ENCODE data around the gene ZDHHC11. TPM values are rescaled to one million over a fixed set of nuclear protein-coding genes. Genes with fewer than 3 reads are reported as not detected.

The ZDHHC11 gene
- total RNA-seq, 5 donors from 2014 or later (not counting 1 experiment from before 2014, with no cell fraction given): 6.5 to 38.0 (median 11.6) TPM

- H3K27me3 Mint-ChIP-seq: no peaks in the 10 kb centered on the region
- ATAC-seq (replicated peaks in 1 of 4) (no peak), DNase-seq (no peak)
- peaks cover 45% of the 10 kb centered on the region for H3K36me3 Mint-ChIP-seq
- no peaks in the 10 kb centered on the region for H3K4me1 Mint-ChIP-seq
- H3K9me3 Mint-ChIP-seq: no peaks in the 10 kb centered on the region
- H3K4me3 Mint-ChIP-seq: no peak overlapping the region
- POLR2A ChIA-PET: no interaction called here
- H3K4me3 ChIP-seq (ENCODE audit: control insufficient read depth in 1 of 2, extremely low read depth in 1 of 2, low read length in 1 of 2): no peak overlapping the region
- WGBS (ENCODE audit: insufficient coverage): 98% methylated on average over 24 of the region's 24 CpGs
- CTCF ChIA-PET: no interaction called here
- no peaks in the 10 kb centered on the region for H3K27me3 ChIP-seq (replicated peaks in 1 of 2; ENCODE audit: control insufficient read depth in 2 of 2, extremely low read depth in 1 of 2, insufficient read depth in 2 of 2, low read length in 1 of 2)
- peaks cover 21 to 69% of the 10 kb centered on the region in 2 donors for H3K36me3 ChIP-seq (ENCODE audit: control insufficient read depth in 2 of 2, extremely low read depth in 1 of 2, insufficient read depth in 1 of 2, low read length in 1 of 2)
- H3K4me1 ChIP-seq (ENCODE audit: control insufficient read depth in 1 of 2, extremely low read depth in 1 of 2, insufficient read depth in 2 of 2, low read length in 2 of 2): no peaks in the 10 kb centered on the region
- H3K9me3 ChIP-seq: no peaks in the 10 kb centered on the region
- no peak overlapping the region for H3K27ac ChIP-seq (ENCODE audit: low read length)
- no peak overlapping the region for H3K27ac Mint-ChIP-seq
Measured at GRCh38 chr5:865168-865521, 14.4 kb upstream of the ZDHHC11 start.

- Histone ChIP-seq H3K9me3 (no peaks in the 10 kb centered on the region), H3K27ac (ENCODE audit: low read length) (no peak overlapping the region), H3K4me1 (ENCODE audit: control insufficient read depth in 1 of 2, extremely low read depth in 1 of 2, insufficient read depth in 2 of 2, low read length in 2 of 2) (no peaks in the 10 kb centered on the region), H3K27me3 (replicated peaks in 1 of 2; ENCODE audit: control insufficient read depth in 2 of 2, extremely low read depth in 1 of 2, insufficient read depth in 2 of 2, low read length in 1 of 2) (no peaks in the 10 kb centered on the region), H3K4me3 (ENCODE audit: control insufficient read depth in 1 of 2, extremely low read depth in 1 of 2, low read length in 1 of 2) (no peak overlapping the region), H3K36me3 (ENCODE audit: control insufficient read depth in 2 of 2, extremely low read depth in 1 of 2, insufficient read depth in 1 of 2, low read length in 1 of 2) (peaks cover 21 to 64% of the 10 kb centered on the region in 2 donors)
- CTCF ChIA-PET: no interaction called here
- ATAC-seq (replicated peaks in 1 of 4) (no peak), DNase-seq (no peak)
- no peaks in the 10 kb centered on the region for H3K9me3 Mint-ChIP-seq
- POLR2A ChIA-PET: no interaction called here
- H3K4me1 Mint-ChIP-seq: no peaks in the 10 kb centered on the region
- H3K4me3 Mint-ChIP-seq: no peak overlapping the region
- 95% methylated on average over 14 of the region's 15 CpGs for WGBS (ENCODE audit: insufficient coverage)
- H3K36me3 Mint-ChIP-seq: peaks cover 42% of the 10 kb centered on the region
- H3K27me3 Mint-ChIP-seq: no peaks in the 10 kb centered on the region
- H3K27ac Mint-ChIP-seq: no peak overlapping the region
Measured at GRCh38 chr5:864492-865167, 13.8 kb upstream of the ZDHHC11 start.

GRCh38 chr5:863244-863805, 12.5 kb upstream of the ZDHHC11 start:
- H3K4me1 Mint-ChIP-seq: no peaks in the 10 kb centered on the region
- ATAC-seq (replicated peaks in 1 of 4): no peak
- no peak overlapping the region for H3K4me3 Mint-ChIP-seq
- Histone ChIP-seq H3K36me3 (ENCODE audit: control insufficient read depth in 2 of 2, extremely low read depth in 1 of 2, insufficient read depth in 1 of 2, low read length in 1 of 2) (peaks cover 16 to 51% of the 10 kb centered on the region in 2 donors), H3K27me3 (replicated peaks in 1 of 2; ENCODE audit: control insufficient read depth in 2 of 2, extremely low read depth in 1 of 2, insufficient read depth in 2 of 2, low read length in 1 of 2) (no peaks in the 10 kb centered on the region), H3K4me3 (ENCODE audit: control insufficient read depth in 1 of 2, extremely low read depth in 1 of 2, low read length in 1 of 2) (no peak overlapping the region), H3K9me3 (no peaks in the 10 kb centered on the region), H3K27ac (ENCODE audit: low read length) (no peak overlapping the region), H3K4me1 (ENCODE audit: control insufficient read depth in 1 of 2, extremely low read depth in 1 of 2, insufficient read depth in 2 of 2, low read length in 2 of 2) (no peaks in the 10 kb centered on the region)
- POLR2A ChIA-PET: no interaction called here
- DNase-seq: no peak
- no peaks in the 10 kb centered on the region for H3K27me3 Mint-ChIP-seq
- no peak overlapping the region for H3K27ac Mint-ChIP-seq
- WGBS (ENCODE audit: insufficient coverage): 90% methylated on average over 15 of the region's 16 CpGs
- CTCF ChIA-PET: no interaction called here
- no peaks in the 10 kb centered on the region for H3K9me3 Mint-ChIP-seq
- peaks cover 31% of the 10 kb centered on the region for H3K36me3 Mint-ChIP-seq

GRCh38 chr5:862367-863243, 11.8 kb upstream of the ZDHHC11 start:
- ATAC-seq (replicated peaks in 1 of 4) (no peak), DNase-seq (no peak)
- Histone ChIP-seq H3K27ac (ENCODE audit: low read length) (no peak overlapping the region), H3K27me3 (replicated peaks in 1 of 2; ENCODE audit: control insufficient read depth in 2 of 2, extremely low read depth in 1 of 2, insufficient read depth in 2 of 2, low read length in 1 of 2) (no peaks in the 10 kb centered on the region), H3K36me3 (ENCODE audit: control insufficient read depth in 2 of 2, extremely low read depth in 1 of 2, insufficient read depth in 1 of 2, low read length in 1 of 2) (peaks cover 13 to 43% of the 10 kb centered on the region in 2 donors), H3K4me3 (ENCODE audit: control insufficient read depth in 1 of 2, extremely low read depth in 1 of 2, low read length in 1 of 2) (no peak overlapping the region), H3K9me3 (no peaks in the 10 kb centered on the region), H3K4me1 (ENCODE audit: control insufficient read depth in 1 of 2, extremely low read depth in 1 of 2, insufficient read depth in 2 of 2, low read length in 2 of 2) (no peaks in the 10 kb centered on the region)
- Mint-ChIP-seq H3K4me1 (no peaks in the 10 kb centered on the region), H3K27me3 (no peaks in the 10 kb centered on the region), H3K27ac (no peak overlapping the region), H3K36me3 (peaks cover 24% of the 10 kb centered on the region), H3K4me3 (no peak overlapping the region), H3K9me3 (no peaks in the 10 kb centered on the region)
- 93% methylated on average over 21 of the region's 25 CpGs for WGBS (ENCODE audit: insufficient coverage)
- ChIA-PET POLR2A (no interaction called here), CTCF (no interaction called here)

GRCh38 chr5:861442-862366, 10.9 kb upstream of the ZDHHC11 start:
- ChIA-PET POLR2A (no interaction called here), CTCF (no interaction called here)
- Histone ChIP-seq H3K27me3 (replicated peaks in 1 of 2; ENCODE audit: control insufficient read depth in 2 of 2, extremely low read depth in 1 of 2, insufficient read depth in 2 of 2, low read length in 1 of 2) (no peaks in the 10 kb centered on the region), H3K36me3 (ENCODE audit: control insufficient read depth in 2 of 2, extremely low read depth in 1 of 2, insufficient read depth in 1 of 2, low read length in 1 of 2) (peaks cover 13 to 35% of the 10 kb centered on the region in 2 donors), H3K4me1 (ENCODE audit: control insufficient read depth in 1 of 2, extremely low read depth in 1 of 2, insufficient read depth in 2 of 2, low read length in 2 of 2) (no peaks in the 10 kb centered on the region), H3K4me3 (ENCODE audit: control insufficient read depth in 1 of 2, extremely low read depth in 1 of 2, low read length in 1 of 2) (no peak overlapping the region), H3K9me3 (no peaks in the 10 kb centered on the region), H3K27ac (ENCODE audit: low read length) (no peak overlapping the region)
- Mint-ChIP-seq H3K36me3 (peaks cover 22% of the 10 kb centered on the region), H3K27ac (no peak overlapping the region), H3K9me3 (no peaks in the 10 kb centered on the region), H3K4me1 (no peaks in the 10 kb centered on the region), H3K4me3 (no peak overlapping the region), H3K27me3 (no peaks in the 10 kb centered on the region)
- ATAC-seq (replicated peaks in 1 of 4): no peak
- 87% methylated on average over 19 of the region's 22 CpGs for WGBS (ENCODE audit: insufficient coverage)
- DNase-seq: no peak

- 66% methylated on average over 8 of the region's 15 CpGs for WGBS (ENCODE audit: insufficient coverage)
- no peak overlapping the region for H3K27ac Mint-ChIP-seq
- no peak overlapping the region for H3K4me3 ChIP-seq (ENCODE audit: control insufficient read depth in 1 of 2, extremely low read depth in 1 of 2, low read length in 1 of 2)
- H3K36me3 ChIP-seq (ENCODE audit: control insufficient read depth in 2 of 2, extremely low read depth in 1 of 2, insufficient read depth in 1 of 2, low read length in 1 of 2): peaks cover 13 to 27% of the 10 kb centered on the region in 2 donors
- peaks cover 15% of the 10 kb centered on the region for H3K36me3 Mint-ChIP-seq
- H3K4me1 ChIP-seq (ENCODE audit: control insufficient read depth in 1 of 2, extremely low read depth in 1 of 2, insufficient read depth in 2 of 2, low read length in 2 of 2): peaks cover 0 to 4% of the 10 kb centered on the region in 2 experiments
- ChIA-PET POLR2A (no interaction called here), CTCF (no interaction called here)
- no peak overlapping the region for H3K4me3 Mint-ChIP-seq
- no peaks in the 10 kb centered on the region for H3K27me3 ChIP-seq (replicated peaks in 1 of 2; ENCODE audit: control insufficient read depth in 2 of 2, extremely low read depth in 1 of 2, insufficient read depth in 2 of 2, low read length in 1 of 2)
- DNase-seq (no peak), ATAC-seq (replicated peaks in 1 of 4) (no peak)
- H3K27ac ChIP-seq (ENCODE audit: low read length): no peak overlapping the region
- no peaks in the 10 kb centered on the region for H3K27me3 Mint-ChIP-seq
- no peaks in the 10 kb centered on the region for H3K4me1 Mint-ChIP-seq
- H3K9me3 Mint-ChIP-seq: no peaks in the 10 kb centered on the region
- no peaks in the 10 kb centered on the region for H3K9me3 ChIP-seq
Measured at GRCh38 chr5:860506-861150, 9.8 kb upstream of the ZDHHC11 start.
